Activated CD4-positive, alpha-beta T cell treated with anti-CD3 and anti-CD28 coated beads for 36 hours (primary cell): ENCODE measurements around the gene GLCE. TPM values are rescaled to one million over a fixed set of nuclear protein-coding genes. Genes with fewer than 3 reads are reported as not detected.

Experiments
- ATAC-seq: fragments of 200-7000 bp; cut with Tn5 transposase; one replicate; pipeline ENCODE4 v1.10.0; 2021; ENCODE audit warnings: mild to moderate bottlenecking, moderate library complexity
- CTCF ChIA-PET: fragments of 350-600 bp; sonication (Branson Sonifier 250); formaldehyde crosslinking; loops from one replicate; lab custom pipeline; 2021; ENCODE audit warnings: antibody characterized with exemption; lab: Charles Lee
- POLR2A ChIA-PET: fragments of 350-600 bp; sonication (Branson Sonifier 250); formaldehyde crosslinking; loops from one replicate; lab custom pipeline; 2021; ENCODE audit warnings: antibody characterized with exemption, inconsistent platforms; lab: Charles Lee
- DNase-seq: peaks from one replicate; pipeline ENCODE4 v3.0.0-alpha.2; 2020
- H3K27ac Mint-ChIP-seq: one replicate; pipeline ENCODE4 v1.8.0; 2021; ENCODE audit warnings: mixed read lengths
- H3K27me3 Mint-ChIP-seq: one replicate; pipeline ENCODE4 v1.8.0; 2021; ENCODE audit warnings: mixed read lengths
- H3K36me3 Mint-ChIP-seq: one replicate; pipeline ENCODE4 v1.8.0; 2021; ENCODE audit warnings: low read depth, mixed read lengths
- H3K4me1 Mint-ChIP-seq: one replicate; pipeline ENCODE4 v1.8.0; 2021; ENCODE audit warnings: mixed read lengths
- H3K4me3 Mint-ChIP-seq: one replicate; pipeline ENCODE4 v1.8.0; 2021; ENCODE audit warnings: mild to moderate bottlenecking, moderate library complexity, mixed read lengths
- H3K9me3 Mint-ChIP-seq: one replicate; pipeline ENCODE4 v1.8.0; 2021; ENCODE audit warnings: low read depth, mixed read lengths
- intact Hi-C, 2 experiments: fragments of 100-400 bp; cut with DNase I in 1 of 2; cut with micrococcal nuclease in 1 of 2; formaldehyde crosslinking; loops; one replicate each; pipeline versions ENCODE4 v1.14.2 to v1.15.1; 2022 to 2024; cut with DNase I, micrococcal nuclease
- total RNA-seq, 2 experiments: library from RNA; stranded (reverse); gene quantifications; one replicate each; pipeline ENCODE4 v1.2.3, GENCODE V29; 2021

GLCE gene
- 1 to 10 TPM; 3.6 to 4.2 TPM for total RNA-seq

- intact Hi-C loops, result loop anchor here (1.0 to 10.0 kb wide), 12 partner anchors 100 to 1106 kb away; partner anchors contain the start of genes KIF23 (in 2 of the 2), RPLP1 (in 2 of the 2), FEM1B (in 1 of the 2) and PAQR5 (in 1 of the 2)
- POLR2A ChIA-PET, result interaction anchor here (0.8 to 1.3 kb wide), 3 partner anchors 126 to 302 kb away, joined by 3 to 4 read pairs (median 4); partner anchors contain the start of gene RPLP1
Measured at GRCh38 chr15:69160141-69160993, at the start of gene GLCE. TSS of gene GLCE (plus strand) at chr15:69160635. CDS start at chr15:69255807, 95,172 bp downstream.

GRCh38 chr15:69114331-69114928 lies 46.0 kb upstream of the GLCE start:
- no peak overlapping the region for H3K27ac Mint-ChIP-seq

More at GRCh38 chr15:69160141-69160993, at the start of gene GLCE:
- Mint-ChIP-seq H3K4me3 (peak within 1 kb of the TSS; percentile 90), H3K27ac (peak within 1 kb of the TSS; percentile 84), H3K9me3 (no peaks in the 10 kb centered on the region), H3K36me3 (no peaks in the 10 kb centered on the region), H3K27me3 (no peaks in the 10 kb centered on the region), H3K4me1 (peaks cover 16% of the 10 kb centered on the region)
- CTCF ChIA-PET, result no interaction called here
- DNase-seq (peak; percentile 96), ATAC-seq (peak; percentile 98)

DNA sequence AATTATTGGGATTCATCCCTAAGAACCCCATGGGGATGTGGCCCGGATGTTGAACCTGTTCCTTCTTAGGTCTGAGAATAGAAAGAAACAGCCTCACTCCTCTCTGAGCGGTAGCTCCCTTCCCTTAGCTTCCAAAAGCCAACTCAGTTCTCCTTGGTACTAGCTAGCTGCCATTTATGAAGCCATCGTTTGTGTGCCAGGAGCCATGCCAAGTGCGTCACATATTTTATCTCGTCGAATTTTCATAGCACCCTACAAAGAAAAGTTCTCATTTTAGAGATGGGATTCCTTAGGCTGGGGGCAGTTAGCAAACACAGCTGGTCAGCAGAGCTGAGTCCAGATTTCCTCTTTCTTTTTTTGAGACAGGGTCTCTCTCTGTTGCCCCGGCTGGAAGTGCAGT lies 45.4 kb upstream of the GLCE start:
- POLR2A ChIA-PET, result no interaction called here
- Mint-ChIP-seq H3K36me3 (no peaks in the 10 kb centered on the region), H3K9me3 (no peaks in the 10 kb centered on the region), H3K4me1 (peaks cover 3% of the 10 kb centered on the region), H3K4me3 (no peak overlapping the region), H3K27ac (no peak overlapping the region), H3K27me3 (peaks cover 12% of the 10 kb centered on the region)
- intact Hi-C loops, result no loop called here
- no peak for ATAC-seq
- CTCF ChIA-PET, result no interaction called here
- DNase-seq, result no peak

More at GRCh38 chr15:69114331-69114928, 46.0 kb upstream of the GLCE start:
- intact Hi-C loops, result no loop called here
- POLR2A ChIA-PET, result no interaction called here
- Mint-ChIP-seq H3K4me3 (no peak overlapping the region), H3K9me3 (no peaks in the 10 kb centered on the region), H3K27me3 (peaks cover 13% of the 10 kb centered on the region), H3K36me3 (no peaks in the 10 kb centered on the region), H3K4me1 (peaks cover 3% of the 10 kb centered on the region)
- no peak for DNase-seq
- ATAC-seq, result no peak
- CTCF ChIA-PET, result no interaction called here

DNA sequence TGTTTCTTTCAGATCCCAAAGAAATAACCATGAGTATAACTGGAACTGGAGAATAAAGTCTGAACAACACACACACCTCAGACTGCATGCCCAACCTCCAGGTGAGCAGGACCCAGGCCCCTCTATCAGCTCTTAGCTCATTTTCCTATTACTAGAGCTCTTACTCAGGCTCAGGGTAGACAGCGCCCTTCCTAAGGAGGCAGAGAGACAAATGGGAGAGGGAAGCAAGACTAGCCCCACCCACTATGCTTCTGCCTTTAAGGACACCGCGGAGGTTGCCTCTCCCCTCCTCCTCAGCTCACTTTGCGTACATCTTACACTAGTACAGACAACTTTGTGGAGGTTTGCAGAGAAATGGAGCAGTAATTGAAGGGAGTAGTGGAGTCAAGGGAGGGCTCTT lies 44.0 kb upstream of the GLCE start:
- ChIA-PET POLR2A (interaction anchor here (0.5 kb wide), 1 partner anchor 77 kb away, joined by 3 read pairs; no protein-coding TSS in a partner anchor), CTCF (interaction anchor here (0.5 to 1.2 kb wide), 2 partner anchors 132 to 1684 kb away, joined by 3 read pairs; no protein-coding TSS in a partner anchor)
- DNase-seq (no peak), ATAC-seq (no peak)
- H3K9me3 Mint-ChIP-seq, result no peaks in the 10 kb centered on the region
- intact Hi-C loops, result no loop called here
- H3K4me1 Mint-ChIP-seq, result peaks cover 3% of the 10 kb centered on the region
- H3K36me3 Mint-ChIP-seq, result no peaks in the 10 kb centered on the region
- no peak overlapping the region for H3K27ac Mint-ChIP-seq
- H3K27me3 Mint-ChIP-seq, result peaks cover 11% of the 10 kb centered on the region
- no peak overlapping the region for H3K4me3 Mint-ChIP-seq

GRCh38 chr15:69117431-69117871 lies 43.0 kb upstream of the GLCE start:
- Mint-ChIP-seq H3K27ac (no peak overlapping the region), H3K4me3 (no peak overlapping the region), H3K27me3 (peaks cover 9% of the 10 kb centered on the region), H3K36me3 (no peaks in the 10 kb centered on the region), H3K4me1 (peaks cover 3% of the 10 kb centered on the region), H3K9me3 (no peaks in the 10 kb centered on the region)
- DNase-seq, result no peak
- intact Hi-C loops, result no loop called here
- ATAC-seq, result no peak
- ChIA-PET CTCF (no interaction called here), POLR2A (no interaction called here)

DNA sequence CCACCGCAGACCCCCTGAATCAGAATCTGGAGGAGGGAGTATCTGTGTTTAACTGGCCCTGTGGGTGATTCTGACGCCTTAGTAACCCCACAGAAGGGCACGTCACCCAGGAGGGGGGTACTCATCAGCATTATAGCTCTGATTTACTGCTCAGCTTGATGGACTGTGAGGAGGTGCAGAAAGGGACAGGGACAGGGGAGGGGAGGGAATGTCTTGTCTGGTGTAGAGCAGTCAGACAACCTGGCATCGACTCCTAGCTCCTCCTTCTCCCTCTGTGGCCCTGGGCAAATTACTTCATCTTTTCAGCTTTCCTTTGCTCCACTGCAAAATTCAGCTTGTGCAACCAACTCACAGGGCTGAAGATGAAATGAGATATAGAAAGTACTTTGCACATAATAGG lies 42.3 kb upstream of the GLCE start:
- Mint-ChIP-seq H3K9me3 (no peaks in the 10 kb centered on the region), H3K27ac (no peak overlapping the region), H3K27me3 (peaks cover 9% of the 10 kb centered on the region), H3K4me3 (no peak overlapping the region), H3K36me3 (no peaks in the 10 kb centered on the region), H3K4me1 (peaks cover 3% of the 10 kb centered on the region)
- ATAC-seq (no peak), DNase-seq (no peak)
- intact Hi-C loops, result no loop called here
- POLR2A ChIA-PET, result no interaction called here
- CTCF ChIA-PET, result interaction anchor here (0.6 kb wide), 1 partner anchor 466 kb away, joined by 3 read pairs; no protein-coding TSS in a partner anchor

DNA sequence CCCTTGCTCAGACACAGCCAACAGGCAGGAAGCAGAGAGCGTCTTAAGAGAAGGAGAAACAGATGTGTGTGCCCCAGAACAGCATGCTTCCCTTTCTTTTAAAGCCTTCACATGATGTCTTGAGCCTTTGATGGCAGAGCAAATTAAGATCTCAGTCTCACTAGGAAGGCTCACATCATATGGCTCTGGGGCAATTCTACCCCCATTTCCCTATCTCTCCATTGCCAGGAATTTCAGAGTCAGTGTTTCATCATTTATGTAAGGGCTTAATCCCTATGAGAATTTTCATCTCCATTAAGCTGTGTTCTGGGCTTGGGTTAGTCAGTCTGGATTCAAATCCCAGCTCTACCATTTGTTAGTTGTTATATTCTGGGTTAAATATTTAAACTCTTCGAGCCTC lies 41.4 kb upstream of the GLCE start:
- peaks cover 6% of the 10 kb centered on the region for H3K27me3 Mint-ChIP-seq
- no peaks in the 10 kb centered on the region for H3K9me3 Mint-ChIP-seq
- no peaks in the 10 kb centered on the region for H3K36me3 Mint-ChIP-seq
- ATAC-seq (no peak), DNase-seq (no peak)
- no peak overlapping the region for H3K27ac Mint-ChIP-seq
- H3K4me3 Mint-ChIP-seq, result no peak overlapping the region
- intact Hi-C loops, result no loop called here
- peaks cover 2% of the 10 kb centered on the region for H3K4me1 Mint-ChIP-seq
- ChIA-PET POLR2A (no interaction called here), CTCF (no interaction called here)

DNA sequence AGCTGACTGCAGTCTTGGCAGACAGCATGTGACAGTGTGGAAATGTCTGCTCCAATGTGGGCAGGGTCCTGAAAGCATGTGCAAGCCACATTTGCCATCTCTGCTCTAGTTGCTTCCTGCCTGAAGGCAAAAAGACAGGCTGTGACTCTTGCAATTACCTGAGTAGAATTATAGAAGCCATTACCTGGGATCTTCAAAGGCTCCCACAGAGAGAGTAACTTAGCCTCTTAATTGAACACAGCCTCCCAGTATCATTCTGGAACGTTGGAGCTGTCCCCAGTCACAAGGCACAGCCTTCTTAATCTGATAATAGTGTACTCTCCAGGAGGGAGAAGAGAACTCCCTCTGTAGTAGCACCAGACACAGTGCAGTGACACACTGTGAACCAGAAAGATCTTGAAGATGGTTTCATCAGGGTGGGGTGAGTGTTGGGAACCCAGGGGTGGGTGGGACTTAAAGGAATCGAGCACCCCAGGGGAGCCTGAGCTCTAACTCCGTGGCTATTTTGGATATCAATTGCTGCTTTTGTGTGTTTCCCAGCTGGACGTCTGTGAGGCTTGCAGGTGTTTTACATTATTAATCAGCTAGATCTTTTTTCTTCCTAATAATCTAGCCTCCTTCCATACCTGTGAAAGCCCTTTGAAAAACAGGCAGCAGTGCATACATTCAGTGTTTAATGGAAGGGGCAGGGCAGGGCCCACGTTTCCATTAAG lies 40.6 kb upstream of the GLCE start:
- ChIA-PET POLR2A (no interaction called here), CTCF (interaction anchor here (0.6 kb wide), 1 partner anchor 24 kb away, joined by 3 read pairs; no protein-coding TSS in a partner anchor)
- intact Hi-C loops, result no loop called here
- DNase-seq, result no peak
- no peaks in the 10 kb centered on the region for H3K36me3 Mint-ChIP-seq
- no peaks in the 10 kb centered on the region for H3K4me1 Mint-ChIP-seq
- no peak overlapping the region for H3K4me3 Mint-ChIP-seq
- H3K9me3 Mint-ChIP-seq, result no peaks in the 10 kb centered on the region
- no peak for ATAC-seq
- H3K27me3 Mint-ChIP-seq, result peaks cover 4% of the 10 kb centered on the region
- H3K27ac Mint-ChIP-seq, result no peak overlapping the region

GRCh38 chr15:69120732-69121131 lies 39.7 kb upstream of the GLCE start:
- intact Hi-C loops, result no loop called here
- Mint-ChIP-seq H3K4me1 (no peaks in the 10 kb centered on the region), H3K27ac (no peak overlapping the region)

GRCh38 chr15:69121198-69121828 lies 39.1 kb upstream of the GLCE start:
- peaks cover 2% of the 10 kb centered on the region for H3K27me3 Mint-ChIP-seq
- H3K9me3 Mint-ChIP-seq, result no peaks in the 10 kb centered on the region
- CTCF ChIA-PET, result interaction anchor here (0.7 kb wide), 1 partner anchor 45 kb away, joined by 3 read pairs; no protein-coding TSS in a partner anchor
- no peak overlapping the region for H3K4me3 Mint-ChIP-seq
- DNase-seq, result no peak
- intact Hi-C loops, result no loop called here
- no peaks in the 10 kb centered on the region for H3K36me3 Mint-ChIP-seq
- ATAC-seq, result no peak
- POLR2A ChIA-PET, result no interaction called here
- H3K4me1 Mint-ChIP-seq, result peaks cover 2% of the 10 kb centered on the region
- no peak overlapping the region for H3K27ac Mint-ChIP-seq

More at GRCh38 chr15:69120732-69121131, 39.7 kb upstream of the GLCE start:
- Mint-ChIP-seq H3K36me3 (no peaks in the 10 kb centered on the region), H3K27me3 (peaks cover 2% of the 10 kb centered on the region), H3K4me3 (no peak overlapping the region), H3K9me3 (no peaks in the 10 kb centered on the region)
- POLR2A ChIA-PET, result no interaction called here
- DNase-seq, result no peak
- CTCF ChIA-PET, result no interaction called here
- no peak for ATAC-seq

DNA sequence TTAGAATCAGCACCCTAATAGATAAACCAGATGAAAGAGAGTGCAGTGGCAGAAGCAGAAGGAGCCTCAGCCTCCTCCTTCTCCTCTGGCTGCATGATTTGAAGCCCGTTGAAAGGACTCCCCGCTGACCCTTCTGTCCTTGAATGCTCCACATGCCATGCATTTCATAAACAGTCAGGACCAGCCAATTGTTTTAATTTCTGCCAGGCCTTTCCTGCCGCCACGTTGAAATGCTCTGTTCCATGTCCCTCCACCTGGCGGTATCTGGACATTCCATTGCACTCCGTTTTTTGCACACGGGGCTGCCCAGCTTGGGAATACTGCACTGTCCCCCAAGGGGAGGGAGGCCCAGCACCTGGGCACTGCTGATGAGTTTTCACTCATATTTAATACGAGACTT lies 35.2 kb upstream of the GLCE start:
- Mint-ChIP-seq H3K27ac (no peak overlapping the region), H3K36me3 (no peaks in the 10 kb centered on the region), H3K4me3 (no peak overlapping the region), H3K9me3 (no peaks in the 10 kb centered on the region), H3K27me3 (no peaks in the 10 kb centered on the region), H3K4me1 (peaks cover 2% of the 10 kb centered on the region)
- POLR2A ChIA-PET, result no interaction called here
- CTCF ChIA-PET, result no interaction called here
- intact Hi-C loops, result no loop called here
- DNase-seq (no peak), ATAC-seq (no peak)
